Measurements from ENCODE around the gene GABRB2.
"Not testable (repeated sequence)": the region's sequence is repeated elsewhere in the genome, so short reads cannot be mapped to it uniquely, and the experiment has no call there.

GABRB2 gene

DNA sequence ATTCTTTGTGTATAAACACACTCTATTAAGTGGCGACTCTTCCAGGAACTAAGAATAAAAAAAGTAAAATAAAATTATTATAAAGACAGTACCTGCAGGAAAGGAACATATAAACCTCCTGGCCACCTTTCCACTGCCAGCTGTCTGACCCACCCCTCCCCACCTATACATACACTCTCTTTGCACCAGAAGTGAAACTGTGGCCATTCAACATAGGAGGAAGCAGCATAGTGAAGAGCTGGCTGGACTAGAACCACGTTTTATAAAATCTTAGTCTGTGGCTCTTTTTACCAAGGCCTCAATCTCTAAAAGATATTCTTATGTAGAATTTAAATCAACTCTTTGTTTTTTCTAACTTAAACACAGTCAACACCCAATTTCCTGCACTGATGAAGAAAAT lies 289.6 kb downstream of the GABRB2 start:
- Histone ChIP-seq H3K36me3 (ENCODE audit: control insufficient read depth in 1 of 2, insufficient read depth in 2 of 2, low read depth in 1 of 2, low read length in 2 of 2) (no peaks in the 10 kb centered on the region), H2AK5ac (ENCODE audit: low read length, severe bottlenecking) (no peak overlapping the region), H3K23ac (ENCODE audit: low read length in 2 of 2) (no peak overlapping the region), H3K4ac (ENCODE audit: low read depth in 1 of 2, low read length in 2 of 2) (no peak overlapping the region), H3K27me3 (ENCODE audit: control insufficient read depth in 1 of 2, insufficient read depth in 1 of 2, low read length in 2 of 2) (no peaks in the 10 kb centered on the region), H3K4me2 (ENCODE audit: low read length, poor library complexity, severe bottlenecking) (no peak overlapping the region), H2BK5ac (ENCODE audit: low read depth, low read length, poor library complexity, severe bottlenecking) (no peak overlapping the region), H3K4me1 (ENCODE audit: control insufficient read depth, insufficient read depth, low read depth, low read length) (no peaks in the 10 kb centered on the region), H3K9me3 (ENCODE audit: control insufficient read depth, low read length) (no peaks in the 10 kb centered on the region), H2BK120ac (ENCODE audit: low read depth, low read length) (no peak overlapping the region), H3K18ac (ENCODE audit: low read depth in 1 of 2, low read length in 2 of 2) (no peak overlapping the region), H4K8ac (ENCODE audit: low read length) (no peak overlapping the region), H2AFZ (ENCODE audit: low read depth, low read length) (no peak overlapping the region), H4K91ac (ENCODE audit: low read length) (no peak overlapping the region), H3K14ac (ENCODE audit: low read length in 2 of 2) (no peak overlapping the region), H2BK12ac (ENCODE audit: low read length in 2 of 2) (no peak overlapping the region), H3K27ac (ENCODE audit: low read length, poor library complexity, severe bottlenecking) (no peak overlapping the region), H3K4me3 (ENCODE audit: insufficient read depth in 1 of 2, low read depth in 1 of 2, low read length in 2 of 2) (no peak overlapping the region), H3K79me1 (replicated peaks; ENCODE audit: low read length, poor library complexity, severe bottlenecking) (no peaks in the 10 kb centered on the region), H3K9ac (ENCODE audit: low read length) (no peak overlapping the region), H2BK15ac (ENCODE audit: low read depth, poor library complexity, severe bottlenecking) (no peak overlapping the region)
- no peak for DNase-seq
- no CpG with 5 or more reads among the region's 2 CpGs for WGBS

DNA sequence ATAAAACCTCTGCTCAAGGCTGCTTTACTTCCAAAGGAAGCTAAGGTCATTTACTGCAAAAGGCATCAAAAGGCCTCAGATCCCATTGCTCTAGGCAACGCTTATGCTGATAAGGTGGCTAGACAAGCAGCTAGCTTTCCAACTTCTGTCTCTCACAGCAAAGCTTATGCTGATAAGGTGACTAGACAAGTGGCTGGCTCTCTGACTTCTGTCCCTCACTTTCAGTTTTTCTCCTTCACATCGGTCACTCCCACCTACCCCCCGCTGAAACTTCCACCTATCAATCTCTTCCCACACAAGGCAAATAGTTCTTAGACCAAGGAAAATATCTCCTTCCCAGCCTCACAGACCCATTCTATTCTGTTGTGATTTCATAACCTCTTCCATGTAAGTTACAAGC lies 293.6 kb downstream of the GABRB2 start:
- H3K23ac ChIP-seq (ENCODE audit: low read length in 2 of 2); H3K79me1 ChIP-seq (replicated peaks; ENCODE audit: low read length, poor library complexity, severe bottlenecking); H3K4me2 ChIP-seq (ENCODE audit: low read length, poor library complexity, severe bottlenecking); H3K14ac ChIP-seq (ENCODE audit: low read length in 2 of 2); H3K9ac ChIP-seq (ENCODE audit: low read length); H2AK5ac ChIP-seq (ENCODE audit: low read length, severe bottlenecking); H3K4me3 ChIP-seq (ENCODE audit: insufficient read depth in 1 of 2, low read depth in 1 of 2, low read length in 2 of 2); H2BK120ac ChIP-seq (ENCODE audit: low read depth, low read length); H3K4ac ChIP-seq (ENCODE audit: low read depth in 1 of 2, low read length in 2 of 2); H3K18ac ChIP-seq (ENCODE audit: low read depth in 1 of 2, low read length in 2 of 2); H4K91ac ChIP-seq (ENCODE audit: low read length); H3K9me3 ChIP-seq (ENCODE audit: control insufficient read depth, low read length); H4K8ac ChIP-seq (ENCODE audit: low read length); H2AFZ ChIP-seq (ENCODE audit: low read depth, low read length); H2BK12ac ChIP-seq (ENCODE audit: low read length in 2 of 2); H2BK15ac ChIP-seq (ENCODE audit: low read depth, poor library complexity, severe bottlenecking); H3K27me3 ChIP-seq (ENCODE audit: control insufficient read depth in 1 of 2, insufficient read depth in 1 of 2, low read length in 2 of 2); H2BK5ac ChIP-seq (ENCODE audit: low read depth, low read length, poor library complexity, severe bottlenecking); H3K36me3 ChIP-seq (ENCODE audit: control insufficient read depth in 1 of 2, insufficient read depth in 2 of 2, low read depth in 1 of 2, low read length in 2 of 2); DNase-seq; H3K27ac ChIP-seq (ENCODE audit: low read length, poor library complexity, severe bottlenecking); H3K4me1 ChIP-seq (ENCODE audit: control insufficient read depth, insufficient read depth, low read depth, low read length): not testable (repeated sequence)
- 72% methylated on average over 3 of the region's 3 CpGs for WGBS

DNA sequence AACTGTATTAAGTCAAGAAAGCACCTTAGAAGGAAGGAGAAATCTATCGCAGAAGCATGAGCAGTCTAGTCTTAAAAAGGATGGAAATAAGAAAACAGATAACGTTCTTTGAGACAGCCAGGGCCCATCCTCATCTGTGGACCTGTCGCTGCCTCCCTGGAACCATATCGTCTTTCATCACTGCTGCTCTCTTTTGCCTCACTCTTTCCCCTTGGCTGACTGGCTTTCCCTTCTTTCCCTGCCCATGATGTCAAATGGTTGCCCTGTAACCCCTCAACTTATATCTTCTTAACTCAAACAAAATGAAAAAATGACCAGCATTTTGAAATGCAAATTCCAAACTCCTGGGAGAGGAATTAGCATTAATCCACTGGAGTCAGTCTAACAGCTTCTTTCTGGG lies 299.8 kb downstream of the GABRB2 start:
- Histone ChIP-seq H3K9ac (ENCODE audit: low read length) (no peak overlapping the region), H3K23ac (ENCODE audit: low read length in 2 of 2) (no peak overlapping the region), H3K27me3 (ENCODE audit: control insufficient read depth in 1 of 2, insufficient read depth in 1 of 2, low read length in 2 of 2) (no peaks in the 10 kb centered on the region)

DNA sequence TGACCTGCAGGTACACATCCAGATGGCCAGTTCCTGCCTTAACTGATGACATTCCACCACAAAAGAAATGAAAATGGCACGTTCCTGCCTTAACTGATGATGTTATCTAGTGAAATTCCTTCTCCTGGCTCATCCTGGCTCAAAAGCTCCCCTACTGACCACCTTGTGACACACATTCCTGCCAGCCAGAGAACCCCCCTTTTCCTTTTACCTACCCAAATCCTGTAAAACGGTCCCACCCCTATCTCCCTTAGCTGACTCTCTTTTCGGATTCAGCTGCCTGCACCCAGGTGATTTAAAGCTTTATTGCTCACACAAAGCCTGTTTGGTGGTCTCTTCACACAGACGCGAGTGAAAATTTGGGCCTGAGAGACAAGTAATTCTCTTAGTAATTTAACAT lies 300.7 kb downstream of the GABRB2 start:
- H3K23ac ChIP-seq (ENCODE audit: low read length in 2 of 2); DNase-seq; H3K4me1 ChIP-seq (ENCODE audit: control insufficient read depth, insufficient read depth, low read depth, low read length); H2BK5ac ChIP-seq (ENCODE audit: low read depth, low read length, poor library complexity, severe bottlenecking); H3K27me3 ChIP-seq (ENCODE audit: control insufficient read depth in 1 of 2, insufficient read depth in 1 of 2, low read length in 2 of 2); H3K14ac ChIP-seq (ENCODE audit: low read length in 2 of 2); H2BK12ac ChIP-seq (ENCODE audit: low read length in 2 of 2); H3K9me3 ChIP-seq (ENCODE audit: control insufficient read depth, low read length); H2BK120ac ChIP-seq (ENCODE audit: low read depth, low read length); H3K9ac ChIP-seq (ENCODE audit: low read length); H3K4ac ChIP-seq (ENCODE audit: low read depth in 1 of 2, low read length in 2 of 2); H3K36me3 ChIP-seq (ENCODE audit: control insufficient read depth in 1 of 2, insufficient read depth in 2 of 2, low read depth in 1 of 2, low read length in 2 of 2); H3K27ac ChIP-seq (ENCODE audit: low read length, poor library complexity, severe bottlenecking); H3K18ac ChIP-seq (ENCODE audit: low read depth in 1 of 2, low read length in 2 of 2); H3K79me1 ChIP-seq (replicated peaks; ENCODE audit: low read length, poor library complexity, severe bottlenecking); H3K4me2 ChIP-seq (ENCODE audit: low read length, poor library complexity, severe bottlenecking); H2BK15ac ChIP-seq (ENCODE audit: low read depth, poor library complexity, severe bottlenecking); H2AK5ac ChIP-seq (ENCODE audit: low read length, severe bottlenecking); H4K8ac ChIP-seq (ENCODE audit: low read length); H4K91ac ChIP-seq (ENCODE audit: low read length); H3K4me3 ChIP-seq (ENCODE audit: insufficient read depth in 1 of 2, low read depth in 1 of 2, low read length in 2 of 2); H2AFZ ChIP-seq (ENCODE audit: low read depth, low read length): not testable (repeated sequence)
- 26% methylated on average over 3 of the region's 5 CpGs for WGBS

More for the DNA sequence above, 299.8 kb downstream of the GABRB2 start:
- Histone ChIP-seq H3K36me3 (ENCODE audit: control insufficient read depth in 1 of 2, insufficient read depth in 2 of 2, low read depth in 1 of 2, low read length in 2 of 2) (no peaks in the 10 kb centered on the region), H2BK15ac (ENCODE audit: low read depth, poor library complexity, severe bottlenecking) (no peak overlapping the region), H3K4me2 (ENCODE audit: low read length, poor library complexity, severe bottlenecking) (no peak overlapping the region), H3K18ac (ENCODE audit: low read depth in 1 of 2, low read length in 2 of 2) (no peak overlapping the region), H4K91ac (ENCODE audit: low read length) (no peak overlapping the region), H2AK5ac (ENCODE audit: low read length, severe bottlenecking) (no peak overlapping the region), H3K27ac (ENCODE audit: low read length, poor library complexity, severe bottlenecking) (no peak overlapping the region), H3K4ac (ENCODE audit: low read depth in 1 of 2, low read length in 2 of 2) (no peak overlapping the region), H4K8ac (ENCODE audit: low read length) (no peak overlapping the region), H3K4me1 (ENCODE audit: control insufficient read depth, insufficient read depth, low read depth, low read length) (no peaks in the 10 kb centered on the region), H3K9me3 (ENCODE audit: control insufficient read depth, low read length) (no peaks in the 10 kb centered on the region), H3K79me1 (replicated peaks; ENCODE audit: low read length, poor library complexity, severe bottlenecking) (no peaks in the 10 kb centered on the region), H2BK120ac (ENCODE audit: low read depth, low read length) (no peak overlapping the region), H2BK5ac (ENCODE audit: low read depth, low read length, poor library complexity, severe bottlenecking) (no peak overlapping the region), H2BK12ac (ENCODE audit: low read length in 2 of 2) (no peak overlapping the region), H2AFZ (ENCODE audit: low read depth, low read length) (no peak overlapping the region), H3K14ac (ENCODE audit: low read length in 2 of 2) (no peak overlapping the region), H3K4me3 (ENCODE audit: insufficient read depth in 1 of 2, low read depth in 1 of 2, low read length in 2 of 2) (no peak overlapping the region)
- WGBS = 68% methylated on average over 4 of the region's 4 CpGs
- no peak for DNase-seq

Measured in mesenchymal stem cell (in vitro differentiated cells and primary cell).